ENCODE results near the gene CD38.

CD38 gene

DNA sequence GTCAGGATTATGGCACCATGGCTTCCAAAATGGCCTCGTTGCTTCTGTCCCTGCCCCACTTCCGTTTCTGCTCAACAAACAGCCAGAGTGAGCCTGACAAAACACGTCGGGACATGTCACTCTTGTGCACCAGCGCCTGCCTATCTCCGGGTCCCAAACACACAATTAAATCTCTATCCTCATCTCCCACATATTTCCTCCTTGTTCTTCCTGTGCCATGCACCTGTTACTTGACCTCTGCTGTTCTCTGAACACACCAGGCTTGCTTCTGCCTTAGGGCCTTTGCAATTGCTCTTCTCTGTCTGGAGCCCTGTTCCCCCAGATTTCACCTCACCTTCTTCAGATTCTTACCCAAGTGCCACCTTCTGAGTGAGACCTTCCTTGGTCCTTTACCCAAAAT lies 12.7 kb upstream of the CD38 start:
- no peak for DNase-seq

- no peak for DNase-seq
Measured at GRCh38 chr4:15765910-15766697, 12.0 kb upstream of the CD38 start.

- no peak for DNase-seq
Measured at GRCh38 chr4:15766821-15767220, 11.3 kb upstream of the CD38 start.

DNA sequence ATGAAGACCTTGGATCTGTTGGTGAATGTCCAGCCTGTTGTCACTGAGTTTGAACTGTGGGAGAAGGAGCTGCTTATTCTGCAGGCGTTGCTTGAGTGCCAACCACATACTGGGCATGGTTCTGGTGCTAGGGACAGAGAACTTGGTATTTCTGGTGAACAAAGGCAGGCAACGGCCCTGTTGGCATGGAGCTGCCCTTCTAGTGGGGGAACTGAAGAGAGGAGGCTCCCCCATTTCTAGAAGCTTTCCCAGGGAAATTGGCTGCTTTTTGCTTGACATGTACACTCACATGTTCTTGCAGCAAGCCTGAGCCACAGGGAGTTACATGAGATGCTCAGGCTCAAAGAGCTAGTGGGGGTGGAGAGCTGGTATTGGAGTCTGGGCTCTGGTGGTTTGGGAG lies 8.9 kb upstream of the CD38 start:
- no peak for DNase-seq

DNA sequence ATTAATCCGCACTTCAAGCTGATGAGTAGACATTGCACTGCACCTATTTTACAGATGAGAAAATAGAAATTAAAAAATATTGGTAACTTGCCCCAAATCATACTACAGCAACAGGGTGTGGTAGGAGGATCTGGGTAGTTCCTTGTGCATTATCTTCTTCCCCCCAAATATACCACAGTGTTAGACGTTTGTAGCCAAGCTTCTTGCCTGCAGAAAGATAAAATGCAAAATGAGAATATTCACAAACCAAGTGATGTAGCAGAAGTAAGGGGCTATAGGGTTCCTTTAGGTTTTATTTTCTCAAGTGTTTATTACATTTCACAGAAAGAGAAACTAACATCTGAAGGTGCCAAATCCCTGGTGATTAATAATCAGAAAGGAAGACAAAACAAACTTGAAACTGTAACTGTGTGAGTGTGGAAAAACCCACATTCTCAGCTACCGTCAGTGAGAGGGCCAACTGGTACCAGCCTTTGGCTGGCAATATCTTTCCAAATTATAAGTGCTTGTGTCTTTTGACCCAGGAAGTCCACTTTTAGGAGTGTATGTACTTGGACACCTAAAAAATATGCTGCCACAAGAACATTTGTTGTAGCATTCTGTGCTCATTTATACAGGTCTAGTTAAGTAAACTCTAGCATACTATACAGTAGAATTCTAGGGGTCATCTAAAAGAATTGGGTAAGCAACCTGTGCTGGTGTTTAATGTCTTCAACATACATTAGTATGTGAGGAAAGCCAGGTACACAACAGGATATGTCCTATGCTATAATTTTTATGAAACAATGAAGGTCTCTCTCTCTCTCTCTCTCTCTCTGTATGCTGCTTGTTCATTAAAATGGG lies 6.7 kb upstream of the CD38 start:
- no peak for DNase-seq

GRCh38 chr4:15774020-15774420 lies 4.1 kb upstream of the CD38 start:
- DNase-seq, result no peak

DNA sequence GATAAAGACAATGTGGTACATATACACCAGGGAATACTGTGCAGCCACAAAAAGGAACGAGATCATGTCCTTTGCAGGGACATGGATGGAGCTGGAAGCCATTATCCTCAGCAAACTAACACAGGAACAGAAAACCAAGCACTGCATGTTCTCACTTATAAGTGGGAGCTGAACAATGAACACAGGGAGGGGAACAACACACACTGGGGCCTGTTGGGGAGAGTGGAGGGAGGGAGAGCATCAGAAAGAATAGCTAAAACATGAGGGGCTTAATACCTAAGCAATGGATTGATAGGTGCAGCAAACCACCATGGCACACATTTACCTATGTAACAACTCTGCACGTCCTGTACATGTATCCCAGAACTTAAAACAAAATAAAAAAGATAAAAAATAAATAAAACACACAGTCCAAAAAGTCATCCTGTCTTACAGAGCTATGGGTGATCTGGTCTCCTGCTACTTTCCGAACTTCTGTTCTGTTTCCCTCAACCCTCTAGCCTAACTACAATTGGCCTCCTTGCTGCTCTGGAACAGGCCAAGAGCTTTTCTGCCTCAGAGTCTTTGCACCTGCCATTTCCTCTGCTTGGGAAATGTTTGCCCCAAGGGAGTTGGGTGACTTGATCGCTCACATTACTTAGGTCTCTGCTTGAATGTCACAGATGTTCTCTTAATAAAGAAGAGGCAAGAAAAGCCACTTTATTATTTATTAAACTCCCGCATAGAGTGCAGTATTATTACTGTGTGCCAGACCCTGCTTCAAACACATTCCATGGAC lies 1.1 kb upstream of the CD38 start:
- DNase-seq, result no peak

GRCh38 chr4:15777697-15778288 lies 335 bp upstream of the CD38 start:
- DNase-seq, result no peak

DNA sequence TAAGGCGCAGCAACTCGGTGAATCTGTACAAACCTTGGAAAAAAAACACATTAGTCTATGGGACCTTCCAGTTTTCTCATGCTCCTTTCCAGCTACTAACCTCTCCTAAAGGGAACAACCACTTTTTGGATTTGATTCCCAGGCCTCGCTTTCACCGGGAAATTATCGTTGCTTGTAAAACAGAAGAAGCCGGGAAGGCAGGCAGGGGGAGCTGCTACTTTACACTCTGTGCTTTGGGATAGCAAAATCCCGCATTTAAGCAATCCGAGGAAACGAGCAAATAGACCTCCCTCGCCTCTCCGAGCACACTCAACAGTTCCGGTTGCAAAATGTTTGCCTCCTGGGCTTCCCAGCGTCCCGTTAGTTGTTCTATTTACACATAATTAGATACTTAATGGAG lies 1.2 kb downstream of the CD38 start:
- DNase-seq, result no peak

GRCh38 chr4:15779809-15780208 lies 1.7 kb downstream of the CD38 start:
- DNase-seq, result no peak

- DNase-seq, result no peak
Measured at GRCh38 chr4:15781427-15782095, 3.4 kb downstream of the CD38 start.

- no peak for DNase-seq
Measured at GRCh38 chr4:15783676-15784075, 5.5 kb downstream of the CD38 start.

DNA sequence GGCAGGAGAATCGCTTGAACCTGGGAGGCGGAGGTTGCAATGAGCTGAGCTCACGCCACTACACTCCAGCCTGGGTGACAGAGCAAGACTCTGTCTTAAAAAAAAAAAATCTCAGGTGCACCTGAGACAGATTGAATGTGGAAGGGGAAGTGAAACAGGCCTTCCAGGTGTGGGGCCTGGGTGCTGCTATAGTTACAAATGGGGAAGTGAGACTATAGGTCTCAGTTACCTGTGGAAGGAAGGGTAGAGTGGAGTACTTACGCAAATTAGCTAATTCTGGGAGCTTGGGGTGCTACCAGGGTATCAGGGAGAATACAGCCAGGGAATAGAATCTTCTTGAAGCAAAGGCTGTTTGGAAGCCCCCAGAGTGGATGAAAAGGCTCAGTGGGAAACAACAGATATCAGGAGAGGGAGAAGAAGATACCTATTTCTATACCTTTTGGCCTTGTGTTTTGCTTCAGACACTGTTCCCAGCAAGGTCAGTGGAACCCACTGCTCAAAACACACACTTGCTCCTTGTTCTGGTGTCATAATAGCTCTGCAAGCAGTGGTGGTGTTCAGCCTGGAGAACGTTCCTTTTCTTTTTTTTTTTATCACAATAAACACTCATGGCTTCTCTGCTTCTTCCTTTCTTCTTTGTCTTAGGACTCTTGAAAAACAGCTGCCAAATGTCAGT lies 7.0 kb downstream of the CD38 start:
- no peak for DNase-seq

DNA sequence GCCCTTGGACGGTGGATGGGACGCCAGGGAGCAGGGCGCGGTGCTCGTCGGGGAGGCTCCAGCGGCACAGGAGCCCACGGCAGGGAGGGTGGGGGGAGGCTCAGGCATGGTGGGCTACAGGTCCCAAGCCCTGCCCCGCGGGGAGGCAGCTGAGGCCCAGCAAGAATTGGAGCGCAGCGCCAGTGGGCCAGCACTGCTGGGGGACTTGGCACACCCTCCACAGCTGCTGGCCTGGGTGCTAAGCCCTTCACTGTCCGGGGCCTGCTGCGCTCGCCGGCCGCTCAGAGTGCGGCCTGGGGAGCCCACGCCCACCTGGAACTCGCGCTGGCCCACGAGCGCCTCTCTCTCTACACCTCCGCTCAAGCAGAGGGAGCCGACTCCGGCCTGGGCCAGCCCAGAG lies 8.6 kb downstream of the CD38 start:
- no peak for DNase-seq

DNA sequence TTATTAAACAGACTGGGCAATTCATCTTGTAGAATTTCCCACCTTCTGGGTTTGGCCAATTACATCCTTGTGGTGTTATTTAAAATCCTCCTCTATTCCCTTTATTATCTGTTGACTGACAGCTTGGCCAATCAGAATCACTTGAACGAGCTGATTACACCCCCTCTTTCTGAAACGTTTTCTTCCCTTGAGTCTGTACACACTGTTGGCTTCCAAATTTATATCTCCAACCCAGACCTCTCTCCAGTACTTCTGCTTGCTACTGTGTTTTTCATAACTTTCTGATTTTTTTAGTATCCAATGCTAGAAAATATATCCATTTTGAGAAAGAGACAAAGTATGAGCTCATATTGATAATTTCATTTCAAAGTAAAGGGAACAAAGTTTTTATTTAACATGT lies 14.8 kb downstream of the CD38 start:
- DNase-seq, result no peak

GRCh38 chr4:15793506-15794363 lies 15.6 kb downstream of the CD38 start:
- DNase-seq, result peak; percentile 62

- no peak for DNase-seq
Measured at GRCh38 chr4:15794426-15794825, 16.3 kb downstream of the CD38 start.

GRCh38 chr4:15794905-15795304 lies 16.8 kb downstream of the CD38 start:
- no peak for DNase-seq

DNA sequence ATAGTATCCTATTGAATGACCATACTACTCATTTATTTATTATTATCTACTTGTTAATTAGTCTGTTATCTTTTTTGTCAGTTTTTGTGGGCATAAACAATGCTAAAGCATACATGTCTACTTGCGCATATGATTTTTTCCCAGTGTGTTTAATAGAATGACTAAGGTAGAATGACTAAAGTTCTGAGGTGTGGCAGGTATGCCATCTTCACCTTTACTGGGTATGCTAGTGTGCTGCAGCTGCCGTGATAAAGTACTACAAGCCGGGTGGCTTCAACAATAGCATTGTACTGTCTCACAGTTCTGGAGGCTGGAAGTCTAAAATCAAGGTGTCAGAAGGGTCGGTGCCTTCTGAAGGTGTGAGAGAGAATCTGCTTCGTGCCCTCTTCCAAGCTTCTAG lies 19.2 kb downstream of the CD38 start:
- DNase-seq, result no peak

GRCh38 chr4:15799141-15799540 lies 21.0 kb downstream of the CD38 start:
- DNase-seq, result no peak

DNA sequence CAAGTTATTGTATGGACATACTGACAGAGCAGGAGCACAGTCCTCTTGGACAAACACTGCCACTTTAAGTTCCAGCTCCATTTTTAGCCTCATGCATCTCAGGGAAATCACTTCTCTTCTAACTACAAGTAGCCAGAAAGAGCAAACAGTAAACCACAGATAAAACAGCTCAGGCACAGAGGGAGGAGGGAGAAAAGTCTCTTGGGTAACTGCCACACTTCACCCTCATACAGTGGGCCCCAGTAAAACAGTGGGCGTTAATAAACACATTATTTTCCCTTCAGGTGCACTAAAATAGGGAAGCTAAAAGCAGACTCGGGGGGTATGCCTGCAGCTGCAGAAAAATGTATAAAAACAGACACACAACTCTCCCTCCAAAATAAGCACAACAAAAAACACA lies 21.6 kb downstream of the CD38 start:
- no peak for DNase-seq

Measured in DMS 273 treated with DMSO at 0.1 percent for 48 hours (cell line).